CD1c-positive myeloid dendritic cell (primary cell): ENCODE measurements around the gene RAB29.

Experiments
- DNase-seq: peaks from one replicate; pipeline ENCODE4 v3.0.0-alpha.2; 2016; ENCODE audit errors: extremely low spot score

The RAB29 gene

DNA sequence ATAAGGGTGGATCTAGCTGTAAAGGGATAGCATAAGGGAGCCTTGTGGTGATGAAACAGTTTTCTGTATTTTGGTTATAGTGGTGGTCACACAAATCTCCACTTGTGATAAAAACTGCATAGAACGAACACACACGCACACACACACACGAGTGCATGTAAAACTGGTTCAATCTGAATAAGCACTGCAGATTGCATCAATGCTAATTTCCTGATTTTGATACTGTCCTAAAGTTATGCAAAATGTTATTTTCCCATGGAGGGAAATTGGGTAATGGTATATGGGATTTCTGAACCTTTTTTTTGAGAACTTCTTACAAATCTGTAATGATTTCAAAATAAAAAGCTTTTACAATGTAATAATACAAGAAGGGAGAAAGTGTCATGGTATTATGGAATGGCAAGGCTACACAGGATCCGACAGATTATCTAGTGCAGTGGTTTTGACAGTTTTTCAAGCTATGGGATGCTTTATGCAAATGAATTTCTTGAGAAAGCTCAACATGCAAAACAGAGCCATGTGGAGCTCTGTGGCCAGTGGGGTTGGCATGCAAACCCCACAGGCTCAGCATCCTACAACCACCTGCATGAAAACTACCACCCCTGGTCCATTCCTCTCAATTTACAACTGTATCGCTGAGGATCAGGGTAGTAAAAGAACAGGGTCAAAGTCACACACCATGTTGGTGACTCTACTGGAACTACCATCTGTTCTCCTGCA lies 18.9 kb upstream of the RAB29 start:
- DNase-seq = peak; percentile 21

DNA sequence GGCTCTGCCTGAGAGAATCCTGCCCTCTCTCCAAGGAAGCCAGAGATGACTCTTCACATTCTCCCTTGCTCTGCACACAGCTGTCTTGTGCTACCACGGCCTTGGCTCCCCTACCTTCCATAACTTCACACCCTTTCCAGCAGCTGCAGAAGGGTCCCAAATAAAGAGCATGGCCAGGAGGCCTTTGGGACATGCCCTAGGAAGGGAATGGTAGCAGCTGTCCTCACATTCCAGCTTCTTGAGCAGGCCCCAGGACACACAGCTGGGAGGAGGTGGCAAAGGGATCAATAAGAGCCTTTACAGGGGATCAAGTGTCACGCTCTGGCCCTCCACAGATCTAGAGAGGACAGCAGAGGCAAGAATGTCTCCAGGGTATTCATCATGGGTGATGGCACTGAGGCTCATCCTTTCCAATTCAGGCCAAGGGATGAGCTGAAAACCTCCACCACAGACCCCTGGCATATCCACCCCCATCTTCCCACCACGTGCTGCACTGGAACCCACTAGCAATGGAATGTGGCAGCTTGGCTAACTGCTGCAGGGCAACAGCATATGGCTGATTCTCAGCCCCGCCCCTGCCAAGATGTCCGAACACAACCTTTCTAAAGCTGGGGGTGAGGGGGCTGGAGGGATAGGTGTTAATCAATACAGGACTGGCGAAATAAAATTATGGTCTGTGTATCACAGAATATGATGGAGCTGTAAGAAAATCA lies 17.8 kb upstream of the RAB29 start:
- DNase-seq = no peak

DNA sequence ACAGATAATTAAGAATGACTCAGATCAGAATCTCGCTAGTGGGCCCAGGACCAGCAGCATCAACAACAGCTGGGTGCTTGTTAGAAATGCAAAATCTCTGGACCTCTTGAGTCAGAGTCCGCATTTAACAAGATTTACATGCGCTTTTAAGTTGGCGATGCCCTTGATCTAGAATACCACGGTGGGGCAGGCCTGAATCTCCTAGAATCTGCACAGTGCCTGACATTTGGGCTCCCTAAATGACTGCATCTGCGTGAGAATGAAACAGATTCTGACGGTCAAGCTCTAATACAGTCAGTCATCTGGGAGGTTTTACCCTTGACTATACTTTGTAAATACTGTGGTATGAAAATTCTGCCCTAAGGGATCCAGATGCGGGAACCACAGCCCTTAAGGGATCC lies 17.2 kb upstream of the RAB29 start:
- no peak for DNase-seq

DNA sequence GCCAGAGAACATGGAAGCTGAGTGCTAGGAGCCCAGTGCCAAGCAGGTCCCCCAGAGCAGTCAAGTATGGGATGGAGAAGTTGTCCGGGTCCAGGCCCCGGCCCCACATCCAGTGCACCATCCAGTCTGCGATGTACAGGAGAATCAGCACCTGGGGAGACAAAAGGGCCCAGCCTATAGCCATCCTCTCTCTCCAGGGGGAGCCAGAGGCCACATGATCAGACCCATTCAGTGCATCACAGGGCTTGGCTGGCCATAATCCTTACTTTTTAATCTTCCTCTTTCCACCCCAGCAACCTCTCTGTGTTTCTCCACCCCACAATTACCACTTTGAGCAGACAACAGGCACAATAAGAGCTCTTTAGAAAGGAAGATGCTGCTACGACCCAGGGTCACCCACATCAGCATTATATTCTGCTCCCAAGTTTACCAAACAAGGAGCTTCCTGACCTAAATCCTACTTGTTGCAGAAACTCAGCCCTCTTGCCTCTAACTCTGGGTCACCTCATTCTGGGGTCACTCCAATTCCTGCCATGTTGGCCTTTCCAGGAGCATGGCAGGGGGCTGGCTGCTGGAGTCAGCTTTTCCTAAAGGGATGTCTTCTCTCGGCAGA lies 16.4 kb upstream of the RAB29 start:
- peak; percentile 64 for DNase-seq

DNA sequence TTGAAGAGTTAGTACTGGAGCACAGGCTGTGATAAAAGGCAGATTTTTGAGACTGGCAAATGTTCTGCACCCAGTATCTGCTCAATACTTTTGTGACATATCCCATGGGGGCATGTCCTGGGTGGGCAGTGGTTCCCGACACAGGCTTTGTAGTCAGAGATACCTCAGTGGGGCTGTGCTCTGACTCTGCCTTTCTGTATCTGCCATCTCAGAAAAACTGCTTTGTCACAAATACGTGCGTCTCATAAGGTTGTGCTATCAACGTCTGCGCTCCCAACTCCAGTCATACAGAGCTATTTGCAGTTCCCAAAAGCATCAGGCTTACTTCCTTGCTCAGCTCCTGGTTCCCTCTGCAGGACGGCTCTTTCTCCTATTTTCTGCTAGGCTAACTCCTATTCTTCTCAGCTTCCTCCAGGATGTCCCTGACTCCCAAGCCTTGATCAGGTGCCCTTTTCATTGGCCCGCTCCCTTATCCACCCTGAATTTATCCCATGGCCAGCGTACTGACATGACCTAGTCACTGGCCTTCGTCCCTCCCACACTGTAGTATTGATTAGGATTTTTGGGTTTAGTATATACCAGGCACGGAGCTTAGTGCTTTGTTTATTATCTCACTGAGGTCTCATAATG lies 12.1 kb upstream of the RAB29 start:
- no peak for DNase-seq

DNA sequence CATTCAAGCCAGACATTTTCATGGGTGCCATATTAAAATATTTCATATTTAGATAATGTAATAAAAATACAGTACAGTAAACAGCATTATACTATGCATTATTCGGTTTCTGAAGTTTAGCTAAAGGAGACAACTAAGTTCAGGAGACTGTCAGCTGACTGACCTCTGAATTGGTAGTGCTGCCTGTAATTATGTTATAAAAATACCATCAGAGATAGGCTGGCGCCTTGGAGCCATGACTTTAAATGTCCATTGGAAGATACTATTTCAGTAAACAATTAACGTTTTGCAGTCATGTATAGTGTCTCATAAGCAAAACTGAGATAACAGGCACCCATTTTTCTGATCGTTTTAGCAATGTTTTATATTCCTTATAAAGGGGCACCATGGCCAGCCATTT lies 11.3 kb upstream of the RAB29 start:
- no peak for DNase-seq

DNA sequence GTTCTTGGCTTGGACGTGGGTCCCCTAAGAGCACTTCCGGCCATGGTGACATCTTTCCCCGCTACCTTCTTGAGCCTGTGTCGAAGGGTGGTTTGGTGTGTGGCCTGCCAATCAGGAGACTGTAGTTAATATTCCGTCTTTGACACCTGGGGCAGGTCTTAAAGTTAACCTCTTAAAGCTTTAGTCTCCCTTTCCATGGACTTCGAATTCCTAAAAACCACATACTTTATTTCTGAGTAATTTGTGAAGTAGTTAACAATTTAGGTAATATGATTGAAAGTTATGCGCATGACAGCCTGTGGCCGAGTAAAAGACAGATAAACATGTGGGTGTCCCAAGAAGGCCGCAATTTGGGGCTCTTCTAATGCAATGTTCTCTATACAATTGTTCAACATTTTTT lies 10.2 kb upstream of the RAB29 start:
- DNase-seq = no peak

DNA sequence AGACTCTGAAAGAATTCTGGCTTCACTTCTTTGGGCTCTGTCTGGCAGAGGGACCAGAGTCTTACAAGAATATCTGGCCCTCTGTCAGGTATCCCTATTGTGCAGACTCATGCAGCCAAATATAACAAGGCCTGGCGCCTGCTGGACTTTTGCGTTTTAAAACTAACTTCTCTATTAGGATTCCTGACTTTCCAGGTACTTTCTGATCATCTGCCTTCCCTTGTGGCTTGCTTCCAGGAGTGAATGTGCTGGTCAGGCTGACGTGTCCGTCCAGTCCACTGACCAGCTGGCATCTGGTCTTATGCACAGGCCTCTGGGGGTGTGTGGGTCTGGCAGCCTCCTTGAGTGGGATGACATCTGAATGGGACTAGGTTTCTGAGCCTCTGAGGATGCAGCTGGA lies 8.6 kb upstream of the RAB29 start:
- no peak for DNase-seq

DNA sequence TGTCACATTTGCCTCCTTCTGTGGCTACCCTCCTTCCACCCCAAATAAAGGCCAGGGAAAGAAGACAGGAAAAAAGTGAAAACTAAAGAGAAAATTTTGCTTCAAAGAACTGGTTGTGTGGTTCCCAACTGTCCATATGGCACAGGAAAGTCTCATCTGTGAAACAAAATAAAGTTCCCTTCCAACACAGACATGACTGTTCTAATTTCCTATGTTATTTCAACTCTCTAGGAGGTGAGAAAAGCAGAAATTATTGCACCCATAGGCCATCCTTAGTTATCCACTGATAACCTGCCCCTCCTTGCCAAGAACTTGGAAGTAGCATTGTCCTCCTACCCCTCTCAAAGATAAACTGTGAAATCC lies 8.1 kb upstream of the RAB29 start:
- DNase-seq = no peak

DNA sequence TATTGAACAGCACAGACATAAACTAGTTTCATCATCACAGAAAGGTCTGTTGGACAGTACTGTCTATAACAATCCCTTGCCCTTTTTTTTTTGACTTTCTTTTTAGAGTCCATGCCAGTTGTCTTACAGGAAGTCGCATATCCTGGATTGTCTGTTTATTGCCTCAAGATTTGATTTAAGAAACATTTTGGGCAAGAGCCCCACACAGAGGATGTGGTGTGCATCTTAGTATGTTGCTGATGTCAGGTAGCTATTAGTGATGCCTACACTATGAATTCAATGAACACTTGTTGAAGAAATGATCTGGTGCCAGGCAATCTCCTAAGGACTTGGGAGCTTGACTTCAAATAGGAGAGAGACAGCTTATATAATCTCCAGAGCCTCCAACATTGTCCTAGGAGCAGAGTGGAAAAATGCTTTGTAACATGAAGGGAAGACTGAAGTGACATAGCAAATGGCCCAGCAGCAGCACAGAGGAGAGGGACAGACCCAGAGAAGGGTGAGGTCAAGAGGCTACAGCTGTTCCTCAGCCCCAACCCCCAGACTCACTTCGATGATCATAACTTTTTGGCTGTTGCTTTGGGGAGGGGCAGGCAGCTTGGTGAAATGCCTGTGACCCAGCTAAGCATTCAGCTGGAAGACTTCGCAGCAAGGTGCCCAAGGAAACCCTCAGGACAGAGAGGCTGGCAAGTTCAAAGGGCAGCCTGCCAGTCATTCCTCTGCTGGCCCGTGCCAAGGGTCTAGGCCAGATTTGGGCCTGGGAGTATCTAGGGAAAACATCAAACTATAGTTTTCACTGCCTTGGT lies 7.5 kb upstream of the RAB29 start:
- no peak for DNase-seq

DNA sequence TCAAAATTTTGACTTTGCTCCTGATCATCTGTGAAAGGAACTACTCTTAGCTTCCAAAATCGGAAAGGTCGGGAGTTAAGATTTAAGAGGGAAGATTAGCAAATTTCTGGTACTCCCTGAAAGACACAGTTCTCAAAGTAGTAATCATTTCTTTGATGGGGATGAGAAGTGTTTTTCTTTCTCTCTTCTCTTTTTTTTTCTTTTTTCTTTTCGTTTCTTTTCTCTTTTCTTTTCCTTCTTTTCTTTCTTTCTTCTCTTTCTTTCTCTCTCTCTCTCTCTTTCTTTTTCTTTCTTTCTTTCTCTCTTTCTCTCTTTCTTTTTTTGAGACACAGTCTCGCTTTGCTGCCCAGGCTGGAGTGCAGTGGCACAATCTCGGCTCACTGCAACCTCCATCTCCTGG lies 5.1 kb upstream of the RAB29 start:
- DNase-seq = no peak

DNA sequence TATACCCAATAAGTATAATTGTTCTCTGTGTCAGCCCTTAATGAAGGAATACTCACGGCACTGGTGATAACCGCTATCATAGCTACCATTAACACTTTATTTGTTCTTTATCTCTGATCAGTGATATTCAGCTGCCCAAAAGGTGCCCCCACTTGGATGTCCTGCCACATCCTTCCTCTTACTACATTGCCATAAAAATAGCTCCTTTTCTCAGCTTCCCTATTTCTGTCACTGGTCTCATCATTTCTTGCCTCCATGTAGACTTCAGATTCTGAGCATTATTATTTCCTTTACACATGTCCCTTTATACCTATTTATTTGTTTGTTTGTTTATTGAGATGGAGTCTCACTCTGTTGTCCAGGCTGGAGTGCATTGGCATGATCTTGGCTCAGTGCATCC lies 2.7 kb upstream of the RAB29 start:
- DNase-seq = peak; percentile 46

DNA sequence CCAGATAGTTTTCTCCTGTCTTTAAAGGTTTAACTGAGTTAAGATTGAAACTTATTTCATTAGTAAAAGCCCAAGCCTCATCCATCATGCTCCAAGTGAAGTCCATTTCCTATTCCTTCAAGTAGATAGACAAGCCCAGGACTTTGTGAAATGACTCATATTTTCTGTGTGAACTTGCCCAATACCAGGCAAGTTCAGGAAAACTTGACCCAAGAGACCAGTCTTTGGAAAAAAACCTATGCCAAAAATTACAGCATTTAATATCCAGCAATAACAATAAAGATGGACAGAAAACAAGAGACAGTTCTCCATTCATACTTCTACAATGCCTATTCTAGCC lies 405 bp upstream of the RAB29 start:
- DNase-seq = peak; percentile 28

DNA sequence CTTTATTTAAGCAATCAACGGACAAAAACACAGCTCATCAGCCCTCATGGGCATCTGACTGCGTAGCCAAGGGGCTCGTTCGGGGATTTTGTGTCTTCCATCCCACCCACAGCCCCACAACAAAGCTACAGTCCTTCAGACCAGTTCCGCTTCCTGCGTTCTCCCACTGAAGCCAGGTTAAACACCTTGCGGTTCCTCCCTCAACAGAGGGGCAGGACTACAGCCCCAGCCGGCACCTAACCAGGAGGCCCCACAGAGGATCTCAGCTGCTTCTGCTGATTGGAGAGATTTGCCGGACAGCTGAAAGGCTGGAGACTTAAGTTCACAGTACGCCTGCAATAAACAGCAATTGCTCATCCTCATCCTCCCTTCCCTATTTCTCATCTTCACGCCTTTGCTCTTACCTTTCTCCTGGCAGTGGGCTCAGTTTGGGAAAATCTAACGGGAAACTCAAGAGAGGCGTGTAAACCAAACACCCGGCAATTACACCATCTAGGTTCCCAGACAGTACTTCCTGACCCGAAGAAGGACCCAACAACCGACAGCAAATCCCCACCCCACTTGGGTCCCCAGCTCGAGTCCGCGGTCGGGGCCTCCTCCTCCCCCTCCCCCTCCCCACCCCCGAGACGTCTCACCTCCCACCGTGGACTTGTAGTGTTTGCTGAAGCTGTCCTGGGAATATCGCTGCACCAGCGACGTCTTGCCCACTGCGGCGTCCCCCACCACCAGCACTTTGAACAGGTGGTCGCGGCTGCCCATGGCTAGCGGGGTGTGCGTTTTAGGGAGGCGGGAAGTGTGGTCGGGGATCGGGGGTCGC lies 876 bp downstream of the RAB29 start:
- peak; percentile 30 for DNase-seq

DNA sequence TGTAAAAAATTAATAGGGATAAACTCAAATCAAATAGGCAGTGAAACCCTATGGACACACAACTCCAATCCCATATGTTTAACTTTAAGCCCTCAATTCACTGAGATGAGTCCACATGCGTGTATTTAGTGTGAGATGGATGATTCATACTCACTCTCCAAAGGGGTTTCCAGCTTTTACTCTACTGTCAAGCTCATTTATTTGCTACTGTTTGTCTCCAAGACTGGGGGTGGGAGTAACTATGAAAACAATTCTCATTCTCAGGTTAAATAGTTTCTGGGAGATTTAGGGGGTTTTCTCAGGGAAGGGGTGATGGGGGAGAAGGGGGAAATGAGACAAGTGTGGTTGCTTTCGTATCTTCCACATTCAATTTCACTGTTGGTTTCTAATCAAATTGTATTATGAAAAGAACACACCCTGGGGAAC lies 2.7 kb downstream of the RAB29 start:
- DNase-seq = no peak

DNA sequence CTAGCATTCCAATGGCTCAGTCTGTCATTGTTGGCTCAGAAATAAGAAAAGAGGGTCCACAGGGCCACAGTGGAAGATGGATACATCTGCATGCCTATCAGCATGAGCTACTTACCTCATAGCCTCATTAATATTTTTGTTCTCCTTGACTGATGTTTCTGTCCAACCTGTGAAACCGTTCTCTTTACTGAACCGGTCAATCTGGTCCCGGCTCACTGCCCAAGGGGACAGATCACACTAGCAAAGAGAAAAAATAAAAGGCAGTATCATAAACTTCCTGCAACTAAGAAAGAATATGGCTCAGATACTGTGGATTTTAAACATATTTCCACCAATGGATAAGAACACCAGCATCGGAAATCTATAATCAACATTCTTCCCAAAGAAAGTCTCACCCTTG lies 4.7 kb downstream of the RAB29 start:
- no peak for DNase-seq

DNA sequence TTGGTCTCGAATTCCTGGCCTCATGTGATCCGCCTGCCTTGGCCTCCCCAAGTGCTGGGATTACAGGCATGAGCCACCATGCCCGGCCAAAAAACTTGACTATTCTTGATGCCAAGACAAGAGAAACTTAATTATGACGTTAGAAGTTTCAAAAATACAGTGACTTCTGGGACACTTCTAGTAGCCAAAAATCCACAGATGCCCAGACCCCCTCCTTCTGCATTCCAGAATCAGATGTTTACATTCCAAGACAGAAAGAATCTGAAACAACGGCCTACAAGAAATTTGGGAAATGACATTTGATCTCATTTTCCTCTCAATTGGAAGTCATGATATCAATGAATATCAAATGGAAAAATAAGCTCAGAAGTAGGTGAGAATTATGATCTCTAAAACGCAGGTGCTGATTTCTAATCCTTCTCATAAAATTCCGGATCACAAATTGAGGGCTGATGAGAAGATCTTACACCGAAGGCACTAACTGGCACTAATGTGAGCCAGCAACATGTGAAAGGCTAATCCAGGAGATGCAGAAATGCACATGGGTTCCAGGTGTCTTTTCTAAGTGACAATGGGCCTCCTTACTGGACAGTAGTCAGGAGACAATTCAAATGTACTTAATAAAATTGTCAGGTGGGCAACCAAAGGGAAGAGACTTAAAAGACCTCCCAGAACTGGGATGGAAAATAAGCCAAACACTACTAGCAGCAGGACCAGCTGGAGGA lies 5.5 kb downstream of the RAB29 start:
- no peak for DNase-seq

DNA sequence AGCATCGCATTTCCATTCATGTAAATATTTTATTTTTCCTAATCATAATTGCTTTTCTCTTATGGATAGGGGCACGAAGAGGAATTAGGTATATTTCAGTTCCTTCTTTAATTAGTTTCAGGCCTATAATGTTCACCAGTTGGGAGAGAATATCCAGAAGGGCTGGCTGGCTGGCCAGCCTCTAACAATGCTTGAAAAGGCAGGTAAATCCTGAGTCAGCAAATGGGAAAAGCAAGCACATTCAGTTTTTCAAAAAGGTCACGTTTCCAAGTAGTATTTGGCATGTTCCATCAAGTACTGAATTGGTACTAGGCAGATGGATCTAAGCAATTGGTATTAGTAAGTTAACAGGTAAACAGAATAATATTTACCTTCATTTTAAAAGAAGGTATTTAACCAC lies 8.0 kb downstream of the RAB29 start:
- no peak for DNase-seq

DNA sequence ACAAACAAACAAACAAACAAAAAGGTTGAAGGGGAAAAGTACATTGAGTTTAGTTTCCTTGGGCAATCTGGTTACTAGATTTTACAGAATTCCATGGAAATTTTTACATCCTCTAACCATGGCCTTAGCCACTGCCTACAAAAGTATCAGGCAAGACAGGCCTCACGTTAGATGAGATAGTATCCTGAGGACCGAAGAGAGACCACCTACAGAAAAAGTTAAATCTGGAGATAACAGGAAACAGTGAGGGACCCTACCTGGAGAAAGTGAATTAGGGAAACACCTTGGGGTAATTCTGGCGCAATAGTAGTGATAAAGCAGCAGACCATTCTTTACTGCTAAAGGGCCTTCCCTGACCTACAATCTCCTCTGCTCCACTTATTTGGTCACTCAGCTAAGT lies 8.7 kb downstream of the RAB29 start:
- no peak for DNase-seq

DNA sequence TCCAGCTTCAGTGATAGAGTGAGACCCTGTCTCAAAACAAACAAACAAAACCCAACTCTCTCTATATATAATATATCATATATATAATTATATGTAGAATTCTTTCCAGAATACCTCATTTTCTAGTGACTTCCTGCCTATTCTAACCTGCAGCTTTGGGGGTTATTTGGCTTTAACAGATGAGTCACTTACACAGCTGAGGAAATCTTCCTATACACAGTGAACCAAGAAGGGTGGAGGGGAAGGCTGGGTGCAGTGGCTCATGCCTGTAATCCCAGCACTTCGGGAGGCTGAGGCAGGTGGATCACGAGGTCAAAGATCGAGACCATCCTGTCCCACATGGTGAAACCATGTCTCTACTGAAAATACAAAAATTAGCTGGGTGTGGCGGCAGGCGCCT lies 9.2 kb downstream of the RAB29 start:
- DNase-seq = no peak

DNA sequence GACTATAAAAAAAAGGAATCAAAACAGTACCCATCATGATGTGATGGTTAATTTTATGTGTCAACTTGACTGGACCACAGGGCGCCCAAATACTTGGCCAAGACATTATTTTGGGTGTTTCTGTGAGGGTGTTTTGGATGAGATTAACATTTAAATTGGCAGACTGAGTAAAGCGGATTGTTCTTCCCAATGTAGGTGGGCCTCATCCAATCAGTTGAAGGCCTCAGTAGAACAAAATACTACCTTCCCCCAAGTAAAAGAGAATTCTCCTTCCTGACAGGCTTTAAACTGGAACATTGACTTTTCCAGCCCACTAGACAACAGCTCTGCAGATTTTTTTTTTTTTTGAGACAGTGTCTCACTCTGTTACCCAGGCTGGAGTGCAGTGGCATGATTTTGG lies 10.7 kb downstream of the RAB29 start:
- DNase-seq = no peak
